Measurements from ENCODE around the gene KRT80. TPM values are rescaled to one million over a fixed set of nuclear protein-coding genes. Genes with fewer than 3 reads are reported as not detected.

The KRT80 gene
- polyA plus RNA-seq, 2 of the 4 experiments (the other 2 are of a cell fraction), result 38.3 to 63.1 TPM

DNA sequence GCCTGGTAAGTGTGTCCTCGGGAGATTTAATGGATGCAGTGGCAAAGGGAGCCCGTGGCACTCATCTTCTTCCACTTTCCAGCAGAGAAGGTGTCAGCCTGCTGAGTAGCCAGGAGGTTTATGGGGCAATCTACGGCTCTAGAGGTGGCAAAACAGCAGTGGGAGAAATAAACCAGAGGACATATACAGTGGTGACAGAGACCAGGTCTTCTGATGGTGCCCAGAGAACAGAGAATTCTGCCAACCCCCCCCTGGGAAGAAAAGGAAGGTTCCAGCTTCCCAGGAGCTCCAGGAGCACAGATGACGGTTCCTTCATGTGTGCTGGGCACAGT, 69.3 kb downstream of the KRT80 start:
- Histone ChIP-seq H3K4me3 (no peak overlapping the region), H3K9me3 (no peaks in the 10 kb centered on the region), H3K4me2 (no peak overlapping the region), H3K27ac (no peak overlapping the region), H3K4me1 (peaks cover 5% of the 10 kb centered on the region; the same call in 2 of the 3 replicates)
- 39% methylated on average over 4 of the region's 4 CpGs for WGBS (ENCODE audit: missing lambda C conversion rate)
- ChIA-PET CTCF (interaction anchor here (0.6 to 15.8 kb wide), 22 partner anchors 8 to 860 kb away, joined by 3 to 304 read pairs (median 4); partner anchors contain the start of genes ATG101, SMIM41 and TAMALIN), POLR2A (no interaction called here)
- TF ChIP-seq RFX5 (IDR thresholded peaks at IDR 0.05) (no peak), POLR2AphosphoS2 (conservative IDR thresholded peaks at IDR 0.05; ENCODE audit: low read length) (no peak)
- FAIRE-seq (no peak), ATAC-seq (no peak), DNase-seq (ENCODE audit: low read depth in 1 of 2, low spot score in 1 of 2) (no peak)

DNA sequence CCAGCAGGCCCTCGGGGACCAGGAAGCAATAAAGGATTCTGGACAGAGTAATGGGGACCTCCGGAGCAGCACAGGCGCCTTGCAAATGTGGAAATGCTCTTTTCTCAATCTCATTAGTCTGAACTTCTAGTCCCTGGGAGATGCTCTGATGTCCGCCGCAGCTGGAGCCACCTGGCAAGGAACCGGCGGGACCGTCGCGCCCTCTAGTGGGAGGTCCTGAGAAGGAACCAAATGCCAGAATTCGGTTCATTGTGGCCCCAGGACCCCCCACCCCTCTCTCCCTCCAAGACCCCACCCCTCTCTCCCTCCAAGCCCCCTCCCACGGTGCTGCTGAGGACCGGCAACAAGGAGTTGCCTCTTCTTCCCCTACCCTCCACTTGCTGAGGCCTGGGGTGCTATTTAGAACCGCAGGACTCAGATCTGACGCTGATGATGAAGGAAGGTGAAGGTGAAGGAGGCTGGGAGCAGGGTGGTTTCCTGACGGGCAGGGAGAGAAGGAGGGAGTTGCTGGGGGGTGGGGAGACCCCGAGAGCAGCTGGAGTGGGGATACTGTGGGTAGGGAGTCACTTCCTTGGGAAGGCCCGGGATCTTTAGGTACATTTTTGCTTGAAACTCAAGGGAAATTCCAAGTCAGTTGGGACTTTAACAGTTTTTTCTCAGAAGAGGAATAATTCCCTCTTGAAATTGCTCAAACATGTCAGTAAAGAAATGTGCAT, 69.8 kb downstream of the KRT80 start:
- peak overlapping the region; percentile 21; the same call in 1 of the 3 replicates for H3K4me2 ChIP-seq
- CTCF ChIA-PET, result interaction anchor here (0.6 to 15.8 kb wide), 41 partner anchors 9 to 860 kb away, joined by 3 to 304 read pairs (median 4); partner anchors contain the start of genes ATG101, NR4A1, SMIM41 and TAMALIN
- ATAC-seq, result peak; percentile 64 to 75

DNA sequence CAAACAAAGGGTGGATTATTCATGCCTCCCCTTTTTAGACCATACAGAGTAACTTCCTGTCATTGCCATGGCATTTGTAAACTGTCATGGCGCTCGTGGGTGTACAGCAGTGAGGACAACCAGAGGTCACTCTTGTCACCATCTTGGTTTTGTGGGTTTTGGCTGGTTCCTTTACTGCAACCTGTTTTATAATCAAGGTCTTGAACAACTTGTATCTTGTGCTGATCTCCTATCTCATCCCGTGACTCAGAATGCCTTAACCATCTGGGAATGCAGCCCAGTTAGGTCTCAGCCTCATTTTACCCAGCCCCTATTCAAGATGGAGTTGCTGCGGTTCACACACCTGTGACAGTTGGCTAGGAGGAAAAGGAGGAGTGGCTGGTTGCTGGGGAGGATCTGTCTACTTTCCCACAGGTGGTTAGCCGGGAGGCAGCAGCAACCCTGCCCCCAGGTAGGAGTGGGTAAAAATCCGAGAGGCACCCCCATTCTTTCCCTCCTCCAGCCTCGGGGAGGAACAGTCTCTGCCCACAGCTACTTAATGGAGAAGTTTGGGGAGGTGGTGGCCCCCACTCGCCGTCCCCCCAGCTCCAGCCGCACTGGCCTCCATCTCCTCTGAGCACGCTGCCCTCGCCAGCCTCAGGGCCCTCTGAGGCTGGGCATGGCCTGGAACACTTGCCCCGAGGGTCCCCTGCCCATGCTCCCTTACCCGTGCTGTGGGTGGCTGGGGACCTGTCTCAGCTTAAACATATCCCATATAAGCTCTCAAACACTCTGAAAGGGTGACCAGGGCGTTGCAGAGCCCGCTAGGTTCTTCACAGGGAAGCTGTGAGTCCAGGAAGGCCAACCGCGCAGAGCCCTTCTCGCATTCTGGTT, 70.6 kb downstream of the KRT80 start:
- H3K4me3 ChIP-seq, result no peak overlapping the region
- ChIA-PET POLR2A (no interaction called here), CTCF (interaction anchor here (0.5 to 15.8 kb wide), 39 partner anchors 9 to 861 kb away, joined by 3 to 304 read pairs (median 4); partner anchors contain the start of genes ATG101, NR4A1, SMIM41 and TAMALIN)
- ATAC-seq (peak; percentile 14 to 26; a peak in 4 of 6 replicates), DNase-seq (ENCODE audit: low read depth in 1 of 2, low spot score in 1 of 2) (no peak), FAIRE-seq (no peak)
- TF ChIP-seq HOXA7 (CRISPR knock-in tag; IDR thresholded peaks at IDR 0.05) (no peak), HDAC2 (IDR thresholded peaks at IDR 0.05) (no peak), NFE2L2 (conservative IDR thresholded peaks at IDR 0.05; ENCODE audit: low read length) (no peak)
- 62% methylated on average over 19 of the region's 19 CpGs for WGBS (ENCODE audit: missing lambda C conversion rate)
- H3K4me1 ChIP-seq, result peaks cover 5% of the 10 kb centered on the region; the same call in 2 of the 3 replicates
- H3K27ac ChIP-seq, result no peak overlapping the region
- H3K9me3 ChIP-seq, result no peaks in the 10 kb centered on the region
- H3K4me2 ChIP-seq, result peak overlapping the region; percentile 21; the same call in 1 of the 3 replicates

More for the DNA sequence above, 69.8 kb downstream of the KRT80 start:
- FAIRE-seq (no peak), DNase-seq (ENCODE audit: low read depth in 1 of 2, low spot score in 1 of 2) (peak; percentile 67 to 68)
- POLR2A ChIA-PET, result no interaction called here
- Histone ChIP-seq H3K27ac (no peak overlapping the region), H3K9me3 (no peaks in the 10 kb centered on the region), H3K4me3 (no peak overlapping the region), H3K4me1 (peaks cover 5% of the 10 kb centered on the region; the same call in 2 of the 3 replicates)
- TF ChIP-seq ZC3H11A (IDR thresholded peaks at IDR 0.05) (no peak), NR3C1 (IDR thresholded peaks at IDR 0.05) (no peak), RAD21 (conservative IDR thresholded peaks at IDR 0.05 in 1 of 2, IDR thresholded peaks at IDR 0.05 in 1 of 2) (peak; percentile 77 to 79), SREBF2 (IDR thresholded peaks at IDR 0.05) (no peak), CHD4 (IDR thresholded peaks at IDR 0.05; ENCODE audit: borderline replicate concordance) (no peak), SMC3 (IDR thresholded peaks at IDR 0.05) (peak; percentile 65)
- TF ChIP-seq, protein P1, sequence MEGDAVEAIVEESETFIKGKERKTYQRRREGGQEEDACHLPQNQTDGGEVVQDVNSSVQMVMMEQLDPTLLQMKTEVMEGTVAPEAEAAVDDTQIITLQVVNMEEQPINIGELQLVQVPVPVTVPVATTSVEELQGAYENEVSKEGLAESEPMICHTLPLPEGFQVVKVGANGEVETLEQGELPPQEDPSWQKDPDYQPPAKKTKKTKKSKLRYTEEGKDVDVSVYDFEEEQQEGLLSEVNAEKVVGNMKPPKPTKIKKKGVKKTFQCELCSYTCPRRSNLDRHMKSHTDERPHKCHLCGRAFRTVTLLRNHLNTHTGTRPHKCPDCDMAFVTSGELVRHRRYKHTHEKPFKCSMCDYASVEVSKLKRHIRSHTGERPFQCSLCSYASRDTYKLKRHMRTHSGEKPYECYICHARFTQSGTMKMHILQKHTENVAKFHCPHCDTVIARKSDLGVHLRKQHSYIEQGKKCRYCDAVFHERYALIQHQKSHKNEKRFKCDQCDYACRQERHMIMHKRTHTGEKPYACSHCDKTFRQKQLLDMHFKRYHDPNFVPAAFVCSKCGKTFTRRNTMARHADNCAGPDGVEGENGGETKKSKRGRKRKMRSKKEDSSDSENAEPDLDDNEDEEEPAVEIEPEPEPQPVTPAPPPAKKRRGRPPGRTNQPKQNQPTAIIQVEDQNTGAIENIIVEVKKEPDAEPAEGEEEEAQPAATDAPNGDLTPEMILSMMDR (IDR thresholded peaks at IDR 0.05), result peak; percentile 80
- WGBS (ENCODE audit: missing lambda C conversion rate), result 19% methylated on average over 16 of the region's 18 CpGs

DNA sequence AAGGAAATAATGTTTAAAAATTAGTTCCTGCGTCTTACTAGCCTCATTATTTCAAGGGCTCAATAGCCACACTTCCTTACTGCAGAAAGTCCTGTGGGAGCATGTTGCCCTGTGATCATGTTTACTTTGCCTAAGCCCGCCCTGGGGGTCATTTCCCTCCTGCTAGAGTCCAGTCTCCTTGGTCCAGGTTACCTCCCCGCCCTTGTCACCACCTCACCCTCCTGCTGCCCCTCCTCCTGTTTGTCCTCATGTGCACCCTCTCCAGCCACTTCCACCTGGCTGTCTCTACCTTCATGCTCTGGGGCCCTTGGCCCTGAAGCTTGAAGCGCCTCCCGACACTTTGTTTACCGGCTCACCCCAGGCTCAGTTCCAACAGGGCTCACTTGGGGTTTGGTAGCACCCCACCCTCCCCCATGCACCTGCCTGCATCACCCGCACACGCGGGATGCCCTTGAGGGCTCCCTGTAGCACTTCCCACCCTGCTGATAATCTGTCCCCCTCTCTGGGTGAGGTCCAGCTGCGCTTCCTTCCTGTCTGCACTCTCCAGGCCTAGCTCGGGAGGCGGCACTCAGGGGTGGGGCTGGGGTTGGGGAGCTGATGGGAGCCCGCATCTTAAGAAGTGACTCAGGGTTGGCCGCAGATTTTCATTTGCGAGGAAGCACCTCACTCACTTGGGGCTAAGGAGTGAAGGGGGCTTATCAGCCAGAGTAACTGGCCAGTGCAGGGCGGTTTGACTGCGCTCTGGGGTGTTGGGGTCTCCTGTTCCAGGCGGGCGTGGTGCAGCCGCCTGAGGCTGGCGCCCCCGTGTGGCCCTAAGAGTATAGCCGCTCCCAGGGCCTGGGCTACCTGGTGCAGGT, 72.2 kb downstream of the KRT80 start:
- Histone ChIP-seq H3K4me3 (no peak overlapping the region), H3K4me1 (peaks cover 5% of the 10 kb centered on the region; the same call in 2 of the 3 replicates), H3K9me3 (no peaks in the 10 kb centered on the region), H3K4me2 (no peak overlapping the region), H3K27ac (no peak overlapping the region)
- ChIA-PET POLR2A (interaction anchor here (0.7 kb wide), 1 partner anchor 88 kb away, joined by 10 read pairs; no protein-coding TSS in a partner anchor), CTCF (interaction anchor here (0.6 to 15.8 kb wide), 23 partner anchors 9 to 765 kb away, joined by 3 to 304 read pairs (median 4); no protein-coding TSS in a partner anchor)
- peak; percentile 55 to 62 for DNase-seq (ENCODE audit: low read depth in 1 of 2, low spot score in 1 of 2)
- 61% methylated on average over 17 of the region's 23 CpGs for WGBS (ENCODE audit: missing lambda C conversion rate)
- peak in 1 of 2 experiments; percentile 86; a peak in 3 of 6 replicates for ATAC-seq
- FAIRE-seq, result no peak
- TF ChIP-seq HOXB13 (CRISPR knock-in tag; IDR thresholded peaks at IDR 0.05; ENCODE audit: low read depth) (no peak), ZFP36 (IDR thresholded peaks at IDR 0.05; ENCODE audit: borderline replicate concordance, partially characterized antibody) (no peak), HDAC2 (IDR thresholded peaks at IDR 0.05) (no peak), RAD21 (conservative IDR thresholded peaks at IDR 0.05 in 1 of 2, IDR thresholded peaks at IDR 0.05 in 1 of 2) (0 out of 5 replicates have a peak, but pooled peaks of 1 of the 2 experiments have one; percentile 12), SMC3 (IDR thresholded peaks at IDR 0.05) (0 out of 3 replicates have a peak, but pooled peaks have one; percentile 18), JUNB (IDR thresholded peaks at IDR 0.05) (no peak)
- TF ChIP-seq, protein P1 (IDR thresholded peaks at IDR 0.05), result peak; percentile 42
